ENCODE data around the gene TACC2. TPM values are rescaled to one million over a fixed set of nuclear protein-coding genes. Genes with fewer than 3 reads are reported as not detected.

The TACC2 gene
- polyA plus RNA-seq, 4 donors, result 28.6 to 99.5 (median 77.2) TPM

GRCh38 chr10:122246830-122247520 lies 258.0 kb downstream of the TACC2 start:
- Histone ChIP-seq H3K27ac (ENCODE audit: low read depth in 1 of 3, low read length in 2 of 3) (no peak overlapping the region), H3K9me3 (ENCODE audit: control insufficient read depth in 2 of 2, insufficient read depth in 1 of 2, low read depth in 1 of 2, low read length in 1 of 2) (no peaks in the 10 kb centered on the region), H3K4me3 (ENCODE audit: low read depth in 1 of 3, low read length in 3 of 3) (no peak overlapping the region), H3K4me1 (ENCODE audit: control insufficient read depth in 3 of 3, insufficient read depth in 2 of 3, low read depth in 1 of 3, low read length in 2 of 3) (no peaks in the 10 kb centered on the region), H3K36me3 (ENCODE audit: control insufficient read depth in 3 of 3, insufficient read depth in 2 of 3, low read depth in 1 of 3, low read length in 3 of 3) (peaks cover 3 to 72% (median 13%) of the 10 kb centered on the region in 3 donors), H3K27me3 (ENCODE audit: control insufficient read depth in 3 of 3, insufficient read depth in 3 of 3, low read length in 3 of 3) (no peaks in the 10 kb centered on the region)
- WGBS, 3 donors, result 89 to 97% (median 90%) methylated on average over 11 of the region's 11 CpGs
- DNase-seq (no peak), FAIRE-seq (no peak)

GRCh38 chr10:122248356-122249302 lies 259.7 kb downstream of the TACC2 start:
- DNase-seq, result no peak
- 88 to 90% (median 88%) methylated on average over 25 of the region's 25 CpGs for WGBS, 3 donors
- H3K9me3 ChIP-seq (ENCODE audit: control insufficient read depth in 2 of 2, insufficient read depth in 1 of 2, low read depth in 1 of 2, low read length in 1 of 2), result no peaks in the 10 kb centered on the region
- no peaks in the 10 kb centered on the region for H3K27me3 ChIP-seq (ENCODE audit: control insufficient read depth in 3 of 3, insufficient read depth in 3 of 3, low read length in 3 of 3)
- no peak for FAIRE-seq
- no peak overlapping the region for H3K27ac ChIP-seq (ENCODE audit: low read depth in 1 of 3, low read length in 2 of 3)
- no peaks in the 10 kb centered on the region for H3K4me1 ChIP-seq (ENCODE audit: control insufficient read depth in 3 of 3, insufficient read depth in 2 of 3, low read depth in 1 of 3, low read length in 2 of 3)
- no peak overlapping the region for H3K4me3 ChIP-seq (ENCODE audit: low read depth in 1 of 3, low read length in 3 of 3)
- peaks cover 3 to 73% (median 10%) of the 10 kb centered on the region in 3 donors for H3K36me3 ChIP-seq (ENCODE audit: control insufficient read depth in 3 of 3, insufficient read depth in 2 of 3, low read depth in 1 of 3, low read length in 3 of 3)

GRCh38 chr10:122249303-122249850 lies 260.4 kb downstream of the TACC2 start:
- no peaks in the 10 kb centered on the region for H3K4me1 ChIP-seq (ENCODE audit: control insufficient read depth in 3 of 3, insufficient read depth in 2 of 3, low read depth in 1 of 3, low read length in 2 of 3)
- no peaks in the 10 kb centered on the region for H3K27me3 ChIP-seq (ENCODE audit: control insufficient read depth in 3 of 3, insufficient read depth in 3 of 3, low read length in 3 of 3)
- no peaks in the 10 kb centered on the region for H3K9me3 ChIP-seq (ENCODE audit: control insufficient read depth in 2 of 2, insufficient read depth in 1 of 2, low read depth in 1 of 2, low read length in 1 of 2)
- H3K36me3 ChIP-seq (ENCODE audit: control insufficient read depth in 3 of 3, insufficient read depth in 2 of 3, low read depth in 1 of 3, low read length in 3 of 3), result peaks cover 3 to 69% (median 10%) of the 10 kb centered on the region in 3 donors
- no peak for DNase-seq
- WGBS, 3 donors, result 91 to 94% (median 93%) methylated on average over 11 of the region's 11 CpGs
- no peak overlapping the region for H3K27ac ChIP-seq (ENCODE audit: low read depth in 1 of 3, low read length in 2 of 3)
- H3K4me3 ChIP-seq (ENCODE audit: low read depth in 1 of 3, low read length in 3 of 3), result no peak overlapping the region
- no peak for FAIRE-seq

GRCh38 chr10:122249991-122250750 lies 261.2 kb downstream of the TACC2 start:
- Histone ChIP-seq H3K4me1 (ENCODE audit: control insufficient read depth in 3 of 3, insufficient read depth in 2 of 3, low read depth in 1 of 3, low read length in 2 of 3) (no peaks in the 10 kb centered on the region), H3K27ac (ENCODE audit: low read depth in 1 of 3, low read length in 2 of 3) (no peak overlapping the region), H3K36me3 (ENCODE audit: control insufficient read depth in 3 of 3, insufficient read depth in 2 of 3, low read depth in 1 of 3, low read length in 3 of 3) (peaks cover 3 to 71% (median 6%) of the 10 kb centered on the region in 3 donors), H3K9me3 (ENCODE audit: control insufficient read depth in 2 of 2, insufficient read depth in 1 of 2, low read depth in 1 of 2, low read length in 1 of 2) (no peaks in the 10 kb centered on the region), H3K27me3 (ENCODE audit: control insufficient read depth in 3 of 3, insufficient read depth in 3 of 3, low read length in 3 of 3) (no peaks in the 10 kb centered on the region), H3K4me3 (ENCODE audit: low read depth in 1 of 3, low read length in 3 of 3) (no peak overlapping the region)
- 84 to 90% (median 86%) methylated on average over 10 of the region's 10 CpGs for WGBS, 3 donors
- FAIRE-seq (no peak), DNase-seq (no peak)

- no peak for DNase-seq
- WGBS, 3 donors, result 85 to 91% (median 88%) methylated on average over 11 of the region's 11 CpGs
- Histone ChIP-seq H3K27ac (ENCODE audit: low read depth in 1 of 3, low read length in 2 of 3) (no peak overlapping the region), H3K27me3 (ENCODE audit: control insufficient read depth in 3 of 3, insufficient read depth in 3 of 3, low read length in 3 of 3) (no peaks in the 10 kb centered on the region), H3K4me1 (ENCODE audit: control insufficient read depth in 3 of 3, insufficient read depth in 2 of 3, low read depth in 1 of 3, low read length in 2 of 3) (no peaks in the 10 kb centered on the region), H3K4me3 (ENCODE audit: low read depth in 1 of 3, low read length in 3 of 3) (no peak overlapping the region), H3K36me3 (ENCODE audit: control insufficient read depth in 3 of 3, insufficient read depth in 2 of 3, low read depth in 1 of 3, low read length in 3 of 3) (peaks cover 3 to 69% (median 3%) of the 10 kb centered on the region in 3 donors), H3K9me3 (ENCODE audit: control insufficient read depth in 2 of 2, insufficient read depth in 1 of 2, low read depth in 1 of 2, low read length in 1 of 2) (no peaks in the 10 kb centered on the region)
- no peak for FAIRE-seq
Measured at GRCh38 chr10:122251459-122252255, 262.7 kb downstream of the TACC2 start.

- Histone ChIP-seq H3K4me3 (ENCODE audit: low read depth in 1 of 3, low read length in 3 of 3) (no peak overlapping the region), H3K27ac (ENCODE audit: low read depth in 1 of 3, low read length in 2 of 3) (no peak overlapping the region), H3K27me3 (ENCODE audit: control insufficient read depth in 3 of 3, insufficient read depth in 3 of 3, low read length in 3 of 3) (no peaks in the 10 kb centered on the region), H3K9me3 (ENCODE audit: control insufficient read depth in 2 of 2, insufficient read depth in 1 of 2, low read depth in 1 of 2, low read length in 1 of 2) (no peaks in the 10 kb centered on the region), H3K4me1 (ENCODE audit: control insufficient read depth in 3 of 3, insufficient read depth in 2 of 3, low read depth in 1 of 3, low read length in 2 of 3) (no peaks in the 10 kb centered on the region), H3K36me3 (ENCODE audit: control insufficient read depth in 3 of 3, insufficient read depth in 2 of 3, low read depth in 1 of 3, low read length in 3 of 3) (peaks cover 3 to 61% (median 3%) of the 10 kb centered on the region in 3 donors)
- 47 to 67% (median 54%) methylated on average over 3 of the region's 3 CpGs for WGBS, 3 donors
- no peak for FAIRE-seq
- no peak for DNase-seq
Measured at GRCh38 chr10:122252805-122253204, 263.8 kb downstream of the TACC2 start.

- Histone ChIP-seq H3K27ac (ENCODE audit: low read depth in 1 of 3, low read length in 2 of 3) (no peak overlapping the region), H3K9me3 (ENCODE audit: control insufficient read depth in 2 of 2, insufficient read depth in 1 of 2, low read depth in 1 of 2, low read length in 1 of 2) (no peaks in the 10 kb centered on the region), H3K4me1 (ENCODE audit: control insufficient read depth in 3 of 3, insufficient read depth in 2 of 3, low read depth in 1 of 3, low read length in 2 of 3) (no peaks in the 10 kb centered on the region), H3K36me3 (ENCODE audit: control insufficient read depth in 3 of 3, insufficient read depth in 2 of 3, low read depth in 1 of 3, low read length in 3 of 3) (peaks cover 2 to 61% (median 3%) of the 10 kb centered on the region in 3 donors), H3K27me3 (ENCODE audit: control insufficient read depth in 3 of 3, insufficient read depth in 3 of 3, low read length in 3 of 3) (no peaks in the 10 kb centered on the region), H3K4me3 (ENCODE audit: low read depth in 1 of 3, low read length in 3 of 3) (no peak overlapping the region)
- 93 to 98% (median 97%) methylated on average over 2 of the region's 2 CpGs for WGBS, 3 donors
- FAIRE-seq (no peak), DNase-seq (no peak)
Measured at GRCh38 chr10:122253605-122254004, 264.6 kb downstream of the TACC2 start.

All from small intestine (tissue), 7 donors.